ENCODE data around the gene GALNT10.

DNA sequence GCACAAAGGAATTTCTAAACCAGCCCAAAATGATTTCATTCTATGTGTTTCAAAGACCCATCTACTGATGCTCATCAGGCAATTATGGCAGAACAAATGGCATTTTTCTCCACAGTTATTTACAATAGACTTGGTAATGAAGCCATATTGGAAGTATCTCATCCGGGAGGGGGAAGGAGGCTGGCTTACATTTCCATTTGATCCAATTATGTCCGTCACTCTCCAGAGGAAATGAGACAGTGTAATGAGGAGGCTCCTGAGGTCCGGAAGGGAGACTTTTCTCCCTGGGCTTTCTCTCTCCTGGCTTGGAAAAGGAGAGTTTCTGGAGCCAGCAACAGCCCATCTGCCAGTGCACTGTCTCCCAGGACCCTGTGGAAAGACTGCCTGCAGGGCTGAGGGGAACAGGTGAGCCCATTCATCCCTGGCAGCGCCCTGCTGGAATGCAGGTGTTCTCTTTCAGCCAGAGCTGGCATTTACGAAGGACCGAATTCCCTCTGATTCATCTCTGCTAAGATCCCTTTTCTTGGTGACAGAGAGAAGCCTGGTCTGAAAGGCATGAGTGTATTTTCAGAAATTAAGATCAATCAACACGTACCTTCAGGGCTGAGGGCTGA lies 200.3 kb downstream of the GALNT10 start:
- TF ChIP-seq ELF1 (IDR thresholded peaks at IDR 0.05; ENCODE audit: borderline replicate concordance, low read depth) (no peak), EZH2 (IDR thresholded peaks at IDR 0.05) (no peak), POLR2A (IDR thresholded peaks at IDR 0.05; ENCODE audit: borderline replicate concordance, extremely low read depth, insufficient read depth, insufficient read length) (no peak)
- TF ChIP-seq, protein P1, sequence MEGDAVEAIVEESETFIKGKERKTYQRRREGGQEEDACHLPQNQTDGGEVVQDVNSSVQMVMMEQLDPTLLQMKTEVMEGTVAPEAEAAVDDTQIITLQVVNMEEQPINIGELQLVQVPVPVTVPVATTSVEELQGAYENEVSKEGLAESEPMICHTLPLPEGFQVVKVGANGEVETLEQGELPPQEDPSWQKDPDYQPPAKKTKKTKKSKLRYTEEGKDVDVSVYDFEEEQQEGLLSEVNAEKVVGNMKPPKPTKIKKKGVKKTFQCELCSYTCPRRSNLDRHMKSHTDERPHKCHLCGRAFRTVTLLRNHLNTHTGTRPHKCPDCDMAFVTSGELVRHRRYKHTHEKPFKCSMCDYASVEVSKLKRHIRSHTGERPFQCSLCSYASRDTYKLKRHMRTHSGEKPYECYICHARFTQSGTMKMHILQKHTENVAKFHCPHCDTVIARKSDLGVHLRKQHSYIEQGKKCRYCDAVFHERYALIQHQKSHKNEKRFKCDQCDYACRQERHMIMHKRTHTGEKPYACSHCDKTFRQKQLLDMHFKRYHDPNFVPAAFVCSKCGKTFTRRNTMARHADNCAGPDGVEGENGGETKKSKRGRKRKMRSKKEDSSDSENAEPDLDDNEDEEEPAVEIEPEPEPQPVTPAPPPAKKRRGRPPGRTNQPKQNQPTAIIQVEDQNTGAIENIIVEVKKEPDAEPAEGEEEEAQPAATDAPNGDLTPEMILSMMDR (IDR thresholded peaks at IDR 0.05 in 2 of 3, conservative IDR thresholded peaks at IDR 0.05 in 1 of 3; ENCODE audit: borderline replicate concordance in 1 of 3, insufficient read depth in 1 of 3, low read depth in 2 of 3, low read length in 2 of 3) = no peak

Measured in HCT116 (cell line).